Skin of body (tissue), 2 donors: ENCODE measurements around the gene CACNA1C. TPM values are rescaled to one million over a fixed set of nuclear protein-coding genes. Genes with fewer than 3 reads are reported as not detected.
"Not testable (repeated sequence)": the region's sequence is repeated elsewhere in the genome, so short reads cannot be mapped to it uniquely, and the experiment has no call there.

Source experiments
- DNase-seq: peaks from one replicate; lab custom pipeline; 2025; lab: John Stamatoyannopoulos, UW
- total RNA-seq: library from RNA; depleted of rRNA; stranded (reverse); fragments of >200 nt; gene quantifications from one replicate; pipeline ENCODE4 v1.2.3, GENCODE V29; 2014

CACNA1C gene
- total RNA-seq, 1 donor from 2014 or later: 4.3 TPM

- no peak for DNase-seq
Observed at GRCh38 chr12:2251526-2252209, 198.9 kb downstream of the CACNA1C start.

- no peak for DNase-seq
Observed at GRCh38 chr12:2255311-2255710, 202.5 kb downstream of the CACNA1C start.

- not testable (repeated sequence) for DNase-seq
Observed at GRCh38 chr12:2255731-2256130, 202.9 kb downstream of the CACNA1C start.

GRCh38 chr12:2256453-2256852 lies 203.7 kb downstream of the CACNA1C start:
- no peak for DNase-seq

- no peak for DNase-seq
Observed at GRCh38 chr12:2256915-2257314, 204.1 kb downstream of the CACNA1C start.

- DNase-seq: peak; percentile 21
Observed at GRCh38 chr12:2258025-2258424, 205.2 kb downstream of the CACNA1C start.

- DNase-seq: no peak
Observed at GRCh38 chr12:2259369-2259768, 206.6 kb downstream of the CACNA1C start.

- no peak for DNase-seq
Observed at GRCh38 chr12:2260441-2260840, 207.7 kb downstream of the CACNA1C start.

GRCh38 chr12:2261708-2262107 lies 208.9 kb downstream of the CACNA1C start:
- DNase-seq: no peak

- DNase-seq: no peak
Observed at GRCh38 chr12:2262449-2262848, 209.7 kb downstream of the CACNA1C start.

- no peak for DNase-seq
Observed at GRCh38 chr12:2263901-2264300, 211.1 kb downstream of the CACNA1C start.

- no peak for DNase-seq
Observed at GRCh38 chr12:2264651-2265232, 212.0 kb downstream of the CACNA1C start.

GRCh38 chr12:2265461-2266167 lies 212.8 kb downstream of the CACNA1C start:
- no peak for DNase-seq

GRCh38 chr12:2266666-2267620 lies 214.2 kb downstream of the CACNA1C start:
- no peak for DNase-seq

- no peak for DNase-seq
Observed at GRCh38 chr12:2267703-2268470, 215.1 kb downstream of the CACNA1C start.

GRCh38 chr12:2268471-2269286 lies 215.9 kb downstream of the CACNA1C start:
- peak; percentile 31 for DNase-seq

- DNase-seq: no peak
Observed at GRCh38 chr12:2270846-2271245, 218.1 kb downstream of the CACNA1C start.

GRCh38 chr12:2271961-2272360 lies 219.2 kb downstream of the CACNA1C start:
- no peak for DNase-seq

- no peak for DNase-seq
Observed at GRCh38 chr12:2273288-2273687, 220.5 kb downstream of the CACNA1C start.

GRCh38 chr12:2273751-2274150 lies 221.0 kb downstream of the CACNA1C start:
- no peak for DNase-seq
